Epithelial cell of esophagus (primary cell): ENCODE measurements around the gene RSPRY1.

Experiments used
- DNase-seq: peaks from one replicate; pipeline ENCODE4 v3.0.0; 2010; ENCODE audit warnings: low read depth
- H3K4me3 ChIP-seq: 2 replicates; pipeline ENCODE4 v1.5.1; 2011; ENCODE audit warnings: mild to moderate bottlenecking, low read length, control low read depth
- CTCF ChIP-seq: IDR thresholded peaks from 2 replicates; pipeline ENCODE4 v1.5.1; 2011; ENCODE audit warnings: low read depth, mild to moderate bottlenecking, low read length, control low read depth, inconsistent platforms; ENCODE audit not compliant: insufficient read depth; ENCODE audit errors: missing control alignments

RSPRY1 gene

GRCh38 chr16:57225978-57226377 is 39.8 kb downstream of the RSPRY1 start:
- DNase-seq = no peak
- TF ChIP-seq CTCF = no peak
- H3K4me3 ChIP-seq = no peak overlapping the region

GRCh38 chr16:57226701-57227621 is 40.8 kb downstream of the RSPRY1 start:
- H3K4me3 ChIP-seq = no peak overlapping the region
- TF ChIP-seq CTCF = no peak
- DNase-seq = peak; percentile 16

GRCh38 chr16:57229079-57229478 is 43.0 kb downstream of the RSPRY1 start:
- H3K4me3 ChIP-seq = no peak overlapping the region
- DNase-seq = no peak
- no peak for TF ChIP-seq CTCF

GRCh38 chr16:57231821-57232350 is 45.8 kb downstream of the RSPRY1 start:
- DNase-seq = peak; percentile 39
- H3K4me3 ChIP-seq = no peak overlapping the region
- TF ChIP-seq CTCF = no peak

GRCh38 chr16:57233944-57234706 is 48.0 kb downstream of the RSPRY1 start:
- no peak overlapping the region for H3K4me3 ChIP-seq
- no peak for TF ChIP-seq CTCF

GRCh38 chr16:57234707-57235092 is 48.6 kb downstream of the RSPRY1 start:
- no peak overlapping the region for H3K4me3 ChIP-seq
- no peak for DNase-seq
- no peak for TF ChIP-seq CTCF

More at GRCh38 chr16:57233944-57234706, 48.0 kb downstream of the RSPRY1 start:
- no peak for DNase-seq
